K562 (cell line): ENCODE data around the gene ACOT13. TPM values are rescaled to one million over a fixed set of nuclear protein-coding genes. Genes with fewer than 3 reads are reported as not detected.

Experiments
- BDP1 ChIP-seq: IDR thresholded peaks from 3 replicates; pipeline ENCODE4 v1.6.1; 2011; ENCODE audit not compliant: insufficient read length, insufficient read depth
- CREB3 ChIP-seq: fragments of 450-650 bp; conservative IDR thresholded peaks from 2 replicates; pipeline ENCODE4 v1.6.1; 2016; ENCODE audit warnings: missing genetic modification characterization, low read depth, mild to moderate bottlenecking, missing compliant biosample characterization, moderate library complexity
- E2F8 ChIP-seq: fragments of 450-650 bp; IDR thresholded peaks from 2 replicates; pipeline ENCODE4 v1.7.1; 2018; ENCODE audit warnings: mild to moderate bottlenecking, low read depth; ENCODE audit not compliant: partially characterized antibody
- ELF1 ChIP-seq: fragments of 200-800 bp; sonication (Bioruptor generic); IDR thresholded peaks from 2 replicates; pipeline ENCODE4 v1.6.1; 2016; ENCODE audit warnings: missing genetic modification characterization, missing compliant biosample characterization
- ELF2 ChIP-seq: fragments of 250-450 bp; sonication (Bioruptor Pico); IDR thresholded peaks from 2 replicates; pipeline ENCODE4 v1.5.0; 2021; ENCODE audit warnings: mild to moderate bottlenecking
- FOXJ2 ChIP-seq: fragments of 200-800 bp; sonication (Bioruptor generic); IDR thresholded peaks from 2 replicates; pipeline ENCODE4 v1.6.1; 2016; ENCODE audit warnings: missing genetic modification characterization, missing compliant biosample characterization
- HDAC8 ChIP-seq: fragments of 450-650 bp; IDR thresholded peaks from 2 replicates; pipeline ENCODE4 v1.6.1; 2016; ENCODE audit warnings: mild to moderate bottlenecking, missing genetic modification characterization, moderate library complexity, missing compliant biosample characterization
- HMBOX1 ChIP-seq: sonication (generic); IDR thresholded peaks from 2 replicates; pipeline ENCODE4 v1.6.1; 2016
- IRF1 ChIP-seq: sonication (generic); formaldehyde crosslinking; IDR thresholded peaks from 2 replicates; pipeline ENCODE4 v1.8.0; 2022; ENCODE audit warnings: missing genetic modification reagents, mild to moderate bottlenecking, borderline replicate concordance
- JUNB ChIP-seq: fragments of 450-650 bp; formaldehyde crosslinking; conservative IDR thresholded peaks from 2 replicates; pipeline ENCODE4 v1.4.0; 2020; ENCODE audit warnings: mild to moderate bottlenecking
- NUFIP1 ChIP-seq: fragments of 450-650 bp; IDR thresholded peaks from 2 replicates; pipeline ENCODE4 v1.6.1; 2018; ENCODE audit not compliant: partially characterized antibody
- RBBP5 ChIP-seq: fragments of 200-600 bp; sonication (generic); IDR thresholded peaks from 2 replicates; pipeline ENCODE4 v1.6.1; 2012; ENCODE audit warnings: borderline replicate concordance, mild to moderate bottlenecking, low read length, control low read depth, inconsistent platforms; ENCODE audit not compliant: insufficient read depth, poor library complexity, severe bottlenecking
- RBM15 ChIP-seq: fragments of 200-400 bp; formaldehyde crosslinking; IDR thresholded peaks from 2 replicates; pipeline ENCODE4 v1.6.1; 2018; ENCODE audit warnings: mild to moderate bottlenecking, low read length, moderate library complexity; ENCODE audit not compliant: insufficient read depth
- SMAD4 ChIP-seq: fragments of 250-450 bp; sonication (Bioruptor Pico); conservative IDR thresholded peaks from 2 replicates; pipeline ENCODE4 v1.8.0; 2021; ENCODE audit warnings: inconsistent platforms, mild to moderate bottlenecking, moderate library complexity
- SRF ChIP-seq, 2 experiments: fragments of 250-450, 450-650 bp in 1 of 2; sonication (Bioruptor Pico) in 1 of 2; sonication (generic) in 1 of 2; formaldehyde crosslinking; IDR thresholded peaks; 2 replicates each; pipeline versions ENCODE4 v1.5.0 to v1.5.1; 2020 to 2022; ENCODE audit warnings: mild to moderate bottlenecking in 1 of 2, missing genetic modification reagents in 1 of 2
- TAL1 ChIP-seq: fragments of 450-650 bp; IDR thresholded peaks from 2 replicates; pipeline ENCODE4 v1.6.1; 2016; ENCODE audit warnings: mild to moderate bottlenecking
- THAP7 ChIP-seq: fragments of 250-450 bp; sonication (Bioruptor Pico); IDR thresholded peaks from 2 replicates; pipeline ENCODE4 v1.5.0; 2021
- ZNF24 ChIP-seq: fragments of 450-650 bp; IDR thresholded peaks from 2 replicates; pipeline ENCODE4 v1.6.1; 2016
- ZNF395 ChIP-seq: fragments of 200-800 bp; sonication (Bioruptor generic); IDR thresholded peaks from 2 replicates; pipeline ENCODE4 v1.6.1; 2017; ENCODE audit warnings: missing genetic modification characterization, missing compliant biosample characterization
- ZNF644 ChIP-seq: fragments of 200-800 bp; sonication (Bioruptor generic); IDR thresholded peaks from 2 replicates; pipeline ENCODE4 v1.6.1; 2016; ENCODE audit warnings: low read depth, missing genetic modification characterization, missing compliant biosample characterization
- polyA plus RNA-seq, 8 experiments: library from polyadenylated mRNA; depleted of rRNA in 4 of 8; stranded (reverse) in 5 of 8; unstranded in 3 of 8; fragments of >200 nt; fragmentation: Nextera tagmentation in 2 of 8; fragmentation: Illumina TruSeq in 1 of 8; extraction: Ambion mirVana in 2 of 8; extraction: Trizol in 1 of 8; gene quantifications; 2 replicates each; pipeline versions ENCODE4 v1.2.1 to v1.2.3, GENCODE V29; 2011 to 2014; ENCODE audit warnings: inconsistent platforms in 1 of 8, missing spikeins in 1 of 8
- total RNA-seq, 7 experiments: library from RNA; depleted of rRNA in 6 of 7; stranded (reverse); fragments of >200 nt in 6 of 7; fragmentation: Illumina TruSeq in 2 of 7; extraction: Trizol in 2 of 7; gene quantifications; 2 replicates each; pipeline versions ENCODE4 v1.2.1 to v1.2.3, GENCODE V29; 2011 to 2021; ENCODE audit warnings: low replicate concordance in 1 of 7

ACOT13 gene
- total and polyA plus RNA-seq, 9 of the 15 experiments (the other 6 are each of a cell fraction or from before 2014, with no cell fraction given) = 14.1 to 129 (median 65.7) TPM

GRCh38 chr6:24743265-24743943, 76.5 kb downstream of the ACOT13 start (continued):
- TF ChIP-seq THAP7 (CRISPR knock-in tag) (no peak), ELF1 (tag) (peak; percentile 26; the same call in 1 of the 2 replicates), TAL1 (no peak), SRF (CRISPR knock-in tag; IDR thresholded peaks at IDR 0.05) (no peak), ZNF395 (CRISPR knock-in tag) (peak; percentile 70; the same call in 1 of the 2 replicates), ZNF644 (tag) (peak; percentile 41; the same call in 1 of the 2 replicates), HDAC8 (tag) (no peak), JUNB (CRISPR knock-in tag) (peak; percentile 55; the same call in 1 of the 2 replicates), CREB3 (peak; percentile 73; the same call in 1 of the 2 replicates), RBBP5 (no peak), ZNF24 (peak; percentile 83), IRF1 (no peak), HMBOX1 (peak; percentile 61; the same call in 1 of the 2 replicates), NUFIP1 (no peak), SMAD4 (0 out of 2 replicates have a peak, but pooled peaks have one; percentile 55), FOXJ2 (tag) (no peak), E2F8 (no peak), BDP1 (no peak), RBM15 (no peak), ELF2 (CRISPR knock-in tag) (no peak)
